A549 (cell line): Measurements from ENCODE around the gene PTPRH. TPM values are rescaled to one million over a fixed set of nuclear protein-coding genes. Genes with fewer than 3 reads are reported as not detected.

ENCODE experiments used
- ATAC-seq, 2 experiments: fragments of 200-7000 bp in 1 of 2; fragments of >200 bp in 1 of 2; cut with Nextera tagmentation in 1 of 2; cut with Tn5 transposase in 1 of 2; 3 replicates each; pipeline versions ENCODE4 v1.8.0 to v1.9.1; 2018 to 2020; ENCODE audit warnings: mild to moderate bottlenecking in 1 of 2, moderate library complexity in 1 of 2
- CTCF ChIA-PET: fragments of 300-600 bp; sonication (Branson Sonifier 250); formaldehyde crosslinking; extraction: SDS; loops from one replicate; lab custom pipeline; 2021; ENCODE audit warnings: antibody characterized with exemption, inconsistent platforms; lab: Yijun Ruan, JAX
- POLR2A ChIA-PET: fragments of 350-600 bp; formaldehyde crosslinking; extraction: SDS; loops from one replicate; lab custom pipeline; 2021; ENCODE audit warnings: antibody characterized with exemption, inconsistent platforms; lab: Yijun Ruan, JAX
- DNase-seq, 2 experiments: peaks; one replicate each; pipeline versions ENCODE4 v3.0.0 to v3.0.0-alpha.2; 2011 to 2016; ENCODE audit warnings: low read depth in 1 of 2, low spot score in 1 of 2
- FAIRE-seq: peaks from 2 replicates; lab custom pipeline; 2011; peaks lifted over from hg19 to GRCh38; lab: Jason Lieb, UNC
- H3K27ac ChIP-seq, 2 experiments: fragments of >200 bp; sonication (Bioruptor Twin); formaldehyde crosslinking; 3 replicates each; pipeline ENCODE4 v1.5.1; 2016 to 2017
- H3K4me1 ChIP-seq: fragments of >200 bp; sonication (Bioruptor Twin); formaldehyde crosslinking; 3 replicates; pipeline ENCODE4 v1.6.1; 2016
- H3K4me2 ChIP-seq: fragments of >200 bp; sonication (Bioruptor Twin); formaldehyde crosslinking; 3 replicates; pipeline ENCODE4 v1.6.1; 2016
- H3K4me3 ChIP-seq: fragments of >200 bp; sonication (Bioruptor Twin); formaldehyde crosslinking; 3 replicates; pipeline ENCODE4 v1.5.1; 2016
- H3K9me3 ChIP-seq: fragments of >200 bp; sonication (Bioruptor Twin); formaldehyde crosslinking; 3 replicates; pipeline ENCODE4 v1.6.1; 2016
- BCL3 ChIP-seq: fragments of >200 bp; sonication (Bioruptor Twin); formaldehyde crosslinking; IDR thresholded peaks from 3 replicates; pipeline ENCODE4 v1.6.1; 2016
- BHLHE40 ChIP-seq: IDR thresholded peaks from 2 replicates; pipeline ENCODE4 v1.6.1; 2012; ENCODE audit warnings: low read depth, low read length, inconsistent platforms
- CBX2 ChIP-seq: fragments of 200-600 bp; sonication (generic); IDR thresholded peaks from 2 replicates; pipeline ENCODE4 v1.6.1; 2016; ENCODE audit warnings: low read depth, mild to moderate bottlenecking, borderline replicate concordance
- CBX8 ChIP-seq: fragments of 200-600 bp; sonication (generic); IDR thresholded peaks from 2 replicates; pipeline ENCODE4 v1.6.1; 2016
- CHD4 ChIP-seq: fragments of 200-600 bp; sonication (generic); IDR thresholded peaks from 2 replicates; pipeline ENCODE4 v1.6.1; 2016; ENCODE audit warnings: antibody characterized with exemption, mild to moderate bottlenecking, borderline replicate concordance
- ESRRA ChIP-seq: fragments of 150-350 bp; IDR thresholded peaks from 2 replicates; pipeline ENCODE4 v1.6.1; 2014; ENCODE audit warnings: mild to moderate bottlenecking, low read length, borderline replicate concordance
- FOSL2 ChIP-seq, 2 experiments: fragments of 450-650 bp in 1 of 2; fragments of >200 bp in 1 of 2; sonication (Bioruptor Twin) in 1 of 2; formaldehyde crosslinking; IDR thresholded peaks; 2 replicates each; pipeline versions ENCODE4 v1.5.0 to v1.6.1; 2016 to 2020; ENCODE audit warnings: mild to moderate bottlenecking in 1 of 2, moderate library complexity in 1 of 2
- FOXS1 ChIP-seq: fragments of 250-450 bp; sonication (Bioruptor Pico); IDR thresholded peaks from 2 replicates; pipeline ENCODE4 v1.5.0; 2020; ENCODE audit warnings: mild to moderate bottlenecking, moderate library complexity
- HOXB13 ChIP-seq: fragments of 250-450 bp; sonication (Bioruptor Pico); IDR thresholded peaks from 2 replicates; pipeline ENCODE4 v1.5.0; 2020; ENCODE audit warnings: low read depth, mild to moderate bottlenecking, moderate library complexity
- HOXB5 ChIP-seq: fragments of 250-450 bp; sonication (Bioruptor Pico); IDR thresholded peaks from 2 replicates; pipeline ENCODE4 v1.5.0; 2020; ENCODE audit warnings: mild to moderate bottlenecking, moderate library complexity
- KDM1A ChIP-seq: fragments of 200-600 bp; sonication (generic); IDR thresholded peaks from 2 replicates; pipeline ENCODE4 v1.6.1; 2016; ENCODE audit warnings: low read depth, mild to moderate bottlenecking
- MAFK ChIP-seq: fragments of 450-650 bp; IDR thresholded peaks from 2 replicates; pipeline ENCODE4 v1.6.1; 2014; ENCODE audit not compliant: partially characterized antibody
- MYC ChIP-seq: IDR thresholded peaks from 2 replicates; pipeline ENCODE4 v1.6.1; 2012; ENCODE audit warnings: mild to moderate bottlenecking, inconsistent platforms, low read length, improper control_type of control experiment, borderline replicate concordance
- NFE2L2 ChIP-seq: fragments of 150-350 bp; conservative IDR thresholded peaks from 2 replicates; pipeline ENCODE4 v1.6.1; 2014; ENCODE audit warnings: low read length
- NR3C1 ChIP-seq: fragments of >200 bp; sonication (Bioruptor Twin); formaldehyde crosslinking; IDR thresholded peaks from 3 replicates; pipeline ENCODE4 v1.6.1; 2017
- PBX3 ChIP-seq: IDR thresholded peaks from 2 replicates; pipeline ENCODE4 v1.6.1; 2012
- POLR2AphosphoS2 ChIP-seq: conservative IDR thresholded peaks from 2 replicates; pipeline ENCODE4 v1.6.1; 2012; ENCODE audit warnings: low read length, improper control_type of control experiment, inconsistent platforms
- SREBF2 ChIP-seq: fragments of 450-650 bp; IDR thresholded peaks from 2 replicates; pipeline ENCODE4 v1.6.1; 2014; ENCODE audit warnings: mild to moderate bottlenecking, moderate library complexity
- ZC3H11A ChIP-seq: fragments of 450-650 bp; IDR thresholded peaks from 2 replicates; pipeline ENCODE4 v1.6.1; 2014; ENCODE audit warnings: antibody characterized with exemption, mild to moderate bottlenecking
- ZNF302 ChIP-seq: fragments of 250-450 bp; sonication (Bioruptor Pico); IDR thresholded peaks from 2 replicates; pipeline ENCODE4 v1.9.0; 2021; ENCODE audit warnings: inconsistent platforms, mild to moderate bottlenecking, moderate library complexity
- WGBS: methylation state at CpG from one replicate; pipeline ENCODE4 v1.1.6; 2017; ENCODE audit errors: missing lambda C conversion rate; 5-methylcytosine and 5-hydroxymethylcytosine counted together
- polyA plus RNA-seq, 4 experiments: library from polyadenylated mRNA; depleted of rRNA in 3 of 4; stranded (reverse); fragments of >200 nt; fragmentation: RNase III in 1 of 4; extraction: RNeasy Plus Mini Kit Qiagen cat#74134 plus additional on column Dnase treatment in 1 of 4; gene quantifications; 2 replicates in 3 of 4; 3 replicates in 1 of 4; pipeline ENCODE4 v1.2.3, GENCODE V29; 2011 to 2017
- TF ChIP-seq, protein P1 (sequence below): fragments of 200-600 bp; sonication (generic); IDR thresholded peaks from 2 replicates; pipeline ENCODE4 v1.6.1; 2016; ENCODE audit warnings: antibody characterized with exemption, mild to moderate bottlenecking, moderate library complexity
- TF ChIP-seq, protein P2 (sequence below): fragments of 250-450 bp; sonication (Bioruptor Pico); IDR thresholded peaks from 2 replicates; pipeline ENCODE4 v1.5.0; 2020; ENCODE audit warnings: low read depth, mild to moderate bottlenecking, moderate library complexity
- TF ChIP-seq, protein P3 (sequence below): fragments of 250-450 bp; sonication (Bioruptor Pico); IDR thresholded peaks from 2 replicates; pipeline ENCODE4 v1.5.0; 2021; ENCODE audit warnings: mild to moderate bottlenecking, moderate library complexity, borderline replicate concordance
- TF ChIP-seq, protein P4 (sequence below): fragments of 150-350 bp; IDR thresholded peaks from 2 replicates; pipeline ENCODE4 v1.6.1; 2014; ENCODE audit warnings: low read depth, mild to moderate bottlenecking, low read length

PTPRH gene
- polyA plus RNA-seq, 2 of the 4 experiments (the other 2 are of a cell fraction) = 1.6 to 4.2 TPM

GRCh38 chr19:55255618-55256423, 46.5 kb upstream of the PTPRH start:
- H3K27ac ChIP-seq = peak overlapping the region; percentile 28 to 95; a peak in 4 of 6 replicates
- CTCF ChIA-PET = interaction anchor here (0.9 to 4.1 kb wide), 23 partner anchors 9 to 350 kb away, joined by 3 to 17 read pairs (median 5); partner anchors contain the start of genes DNAAF3 and ZNF865
- ATAC-seq (peak in 1 of 2 experiments; percentile 13; a peak in 1 of 6 replicates), FAIRE-seq (no peak), DNase-seq (peak; percentile 58 to 85)
- TF ChIP-seq, protein P1, sequence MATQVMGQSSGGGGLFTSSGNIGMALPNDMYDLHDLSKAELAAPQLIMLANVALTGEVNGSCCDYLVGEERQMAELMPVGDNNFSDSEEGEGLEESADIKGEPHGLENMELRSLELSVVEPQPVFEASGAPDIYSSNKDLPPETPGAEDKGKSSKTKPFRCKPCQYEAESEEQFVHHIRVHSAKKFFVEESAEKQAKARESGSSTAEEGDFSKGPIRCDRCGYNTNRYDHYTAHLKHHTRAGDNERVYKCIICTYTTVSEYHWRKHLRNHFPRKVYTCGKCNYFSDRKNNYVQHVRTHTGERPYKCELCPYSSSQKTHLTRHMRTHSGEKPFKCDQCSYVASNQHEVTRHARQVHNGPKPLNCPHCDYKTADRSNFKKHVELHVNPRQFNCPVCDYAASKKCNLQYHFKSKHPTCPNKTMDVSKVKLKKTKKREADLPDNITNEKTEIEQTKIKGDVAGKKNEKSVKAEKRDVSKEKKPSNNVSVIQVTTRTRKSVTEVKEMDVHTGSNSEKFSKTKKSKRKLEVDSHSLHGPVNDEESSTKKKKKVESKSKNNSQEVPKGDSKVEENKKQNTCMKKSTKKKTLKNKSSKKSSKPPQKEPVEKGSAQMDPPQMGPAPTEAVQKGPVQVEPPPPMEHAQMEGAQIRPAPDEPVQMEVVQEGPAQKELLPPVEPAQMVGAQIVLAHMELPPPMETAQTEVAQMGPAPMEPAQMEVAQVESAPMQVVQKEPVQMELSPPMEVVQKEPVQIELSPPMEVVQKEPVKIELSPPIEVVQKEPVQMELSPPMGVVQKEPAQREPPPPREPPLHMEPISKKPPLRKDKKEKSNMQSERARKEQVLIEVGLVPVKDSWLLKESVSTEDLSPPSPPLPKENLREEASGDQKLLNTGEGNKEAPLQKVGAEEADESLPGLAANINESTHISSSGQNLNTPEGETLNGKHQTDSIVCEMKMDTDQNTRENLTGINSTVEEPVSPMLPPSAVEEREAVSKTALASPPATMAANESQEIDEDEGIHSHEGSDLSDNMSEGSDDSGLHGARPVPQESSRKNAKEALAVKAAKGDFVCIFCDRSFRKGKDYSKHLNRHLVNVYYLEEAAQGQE = no peak
- TF ChIP-seq BCL3 = no peak
- TF ChIP-seq POLR2AphosphoS2 = no peak
- TF ChIP-seq FOSL2 (IDR thresholded peaks at IDR 0.05) = no peak
- peak; percentile 83 for TF ChIP-seq FOSL2 (CRISPR knock-in tag; IDR thresholded peaks at IDR 0.05)
- no peak for TF ChIP-seq CBX2
- TF ChIP-seq, protein P2, sequence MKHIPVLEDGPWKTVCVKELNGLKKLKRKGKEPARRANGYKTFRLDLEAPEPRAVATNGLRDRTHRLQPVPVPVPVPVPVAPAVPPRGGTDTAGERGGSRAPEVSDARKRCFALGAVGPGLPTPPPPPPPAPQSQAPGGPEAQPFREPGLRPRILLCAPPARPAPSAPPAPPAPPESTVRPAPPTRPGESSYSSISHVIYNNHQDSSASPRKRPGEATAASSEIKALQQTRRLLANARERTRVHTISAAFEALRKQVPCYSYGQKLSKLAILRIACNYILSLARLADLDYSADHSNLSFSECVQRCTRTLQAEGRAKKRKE (CRISPR knock-in tag) = no peak
- POLR2A ChIA-PET = interaction anchor here (1.1 to 1.5 kb wide), 2 partner anchors 10 to 24 kb away, joined by 3 to 5 read pairs; partner anchors contain the start of gene HSPBP1
- peaks cover 40% of the 10 kb centered on the region for H3K4me1 ChIP-seq
- no peaks in the 10 kb centered on the region for H3K9me3 ChIP-seq
- WGBS = 59% methylated on average over 17 of the region's 17 CpGs
- peak overlapping the region; percentile 88 for H3K4me2 ChIP-seq
- H3K4me3 ChIP-seq = peak overlapping the region; percentile 81

- FAIRE-seq (no peak), ATAC-seq (no peak), DNase-seq (no peak)
- CTCF ChIA-PET = interaction anchor here (0.9 to 4.1 kb wide), 20 partner anchors 8 to 351 kb away, joined by 3 to 17 read pairs (median 4); partner anchors contain the start of genes HSPBP1, TMEM238 and ZNF865
- TF ChIP-seq NFE2L2 (no peak), PBX3 (no peak), FOXS1 (CRISPR knock-in tag) (no peak), KDM1A (no peak), HOXB13 (CRISPR knock-in tag) (no peak), BHLHE40 (no peak), HOXB5 (CRISPR knock-in tag) (no peak), SREBF2 (no peak), ZC3H11A (no peak), ZNF302 (CRISPR knock-in tag) (no peak), CBX8 (no peak), CHD4 (no peak), ESRRA (no peak), CBX2 (no peak), NR3C1 (no peak), MAFK (no peak), MYC (no peak)
- TF ChIP-seq, protein P3, sequence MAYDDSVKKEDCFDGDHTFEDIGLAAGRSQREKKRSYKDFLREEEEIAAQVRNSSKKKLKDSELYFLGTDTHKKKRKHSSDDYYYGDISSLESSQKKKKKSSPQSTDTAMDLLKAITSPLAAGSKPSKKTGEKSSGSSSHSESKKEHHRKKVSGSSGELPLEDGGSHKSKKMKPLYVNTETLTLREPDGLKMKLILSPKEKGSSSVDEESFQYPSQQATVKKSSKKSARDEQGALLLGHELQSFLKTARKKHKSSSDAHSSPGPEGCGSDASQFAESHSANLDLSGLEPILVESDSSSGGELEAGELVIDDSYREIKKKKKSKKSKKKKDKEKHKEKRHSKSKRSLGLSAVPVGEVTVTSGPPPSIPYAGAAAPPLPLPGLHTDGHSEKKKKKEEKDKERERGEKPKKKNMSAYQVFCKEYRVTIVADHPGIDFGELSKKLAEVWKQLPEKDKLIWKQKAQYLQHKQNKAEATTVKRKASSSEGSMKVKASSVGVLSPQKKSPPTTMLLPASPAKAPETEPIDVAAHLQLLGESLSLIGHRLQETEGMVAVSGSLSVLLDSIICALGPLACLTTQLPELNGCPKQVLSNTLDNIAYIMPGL (CRISPR knock-in tag) = no peak
- TF ChIP-seq, protein P4, sequence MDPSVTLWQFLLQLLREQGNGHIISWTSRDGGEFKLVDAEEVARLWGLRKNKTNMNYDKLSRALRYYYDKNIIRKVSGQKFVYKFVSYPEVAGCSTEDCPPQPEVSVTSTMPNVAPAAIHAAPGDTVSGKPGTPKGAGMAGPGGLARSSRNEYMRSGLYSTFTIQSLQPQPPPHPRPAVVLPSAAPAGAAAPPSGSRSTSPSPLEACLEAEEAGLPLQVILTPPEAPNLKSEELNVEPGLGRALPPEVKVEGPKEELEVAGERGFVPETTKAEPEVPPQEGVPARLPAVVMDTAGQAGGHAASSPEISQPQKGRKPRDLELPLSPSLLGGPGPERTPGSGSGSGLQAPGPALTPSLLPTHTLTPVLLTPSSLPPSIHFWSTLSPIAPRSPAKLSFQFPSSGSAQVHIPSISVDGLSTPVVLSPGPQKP = no peak
- Histone ChIP-seq H3K4me3 (no peak overlapping the region), H3K27ac (peak overlapping the region in 1 of 2 experiments; percentile 95; a peak in 1 of 6 replicates), H3K9me3 (no peaks in the 10 kb centered on the region), H3K4me2 (no peak overlapping the region), H3K4me1 (peaks cover 32% of the 10 kb centered on the region)
- POLR2A ChIA-PET = no interaction called here
- WGBS = 89% methylated on average over 6 of the region's 6 CpGs
These were observed 45.3 kb upstream of the PTPRH start for GRCh38 chr19:55254625-55254977.
